Mesothelial cell of epicardium (in vitro differentiated cells): ENCODE measurements around the gene SEMA7A. TPM values are rescaled to one million over a fixed set of nuclear protein-coding genes. Genes with fewer than 3 reads are reported as not detected.
A peak's percentile ranks its signal among the peaks of the same experiment; 100 is the strongest.

Experiments
- DNase-seq, 2 experiments: peaks; one replicate each; pipeline ENCODE4 v3.0.0; 2021; ENCODE audit warnings: low spot score in 2 of 2; ENCODE audit not compliant: unreplicated experiment in 2 of 2
- H3K27ac Mint-ChIP-seq: 2 replicates; pipeline ENCODE4 v1.8.0; 2021; ENCODE audit warnings: mixed read lengths
- H3K27me3 Mint-ChIP-seq: 2 replicates; pipeline ENCODE4 v1.8.0; 2021; ENCODE audit warnings: low read depth, mixed read lengths
- H3K36me3 Mint-ChIP-seq: 2 replicates; pipeline ENCODE4 v1.8.0; 2021; ENCODE audit warnings: mixed read lengths
- H3K4me1 Mint-ChIP-seq: 2 replicates; pipeline ENCODE4 v1.8.0; 2021; ENCODE audit warnings: mixed read lengths
- H3K4me3 Mint-ChIP-seq: 2 replicates; pipeline ENCODE4 v1.8.0; 2021; ENCODE audit warnings: mild to moderate bottlenecking, moderate library complexity, mixed read lengths
- H3K9me3 Mint-ChIP-seq: 2 replicates; pipeline ENCODE4 v1.8.0; 2021; ENCODE audit warnings: mixed read lengths
- CTCF ChIP-seq: fragments of 200-600 bp; sonication (generic); IDR thresholded peaks from one replicate; pipeline ENCODE4 v1.5.0; 2021; ENCODE audit warnings: antibody characterized with exemption; ENCODE audit not compliant: unreplicated experiment
- total RNA-seq: library from RNA; stranded (reverse); gene quantifications from 3 replicates; pipeline ENCODE4 v1.2.1, GENCODE V29; 2021

SEMA7A gene
- total RNA-seq, 1 donor from 2014 or later: 5.0 TPM

- Mint-ChIP-seq H3K4me3 (no peak overlapping the region), H3K4me1 (peaks cover 13% of the 10 kb centered on the region), H3K9me3 (no peaks in the 10 kb centered on the region), H3K36me3 (peaks cover 36% of the 10 kb centered on the region), H3K27ac (no peak overlapping the region), H3K27me3 (no peaks in the 10 kb centered on the region)
- TF ChIP-seq CTCF: no peak
- DNase-seq: no peak
Measured at GRCh38 chr15:74445816-74446763, 12.3 kb upstream of the SEMA7A start.

- H3K4me1 Mint-ChIP-seq: peaks cover 13% of the 10 kb centered on the region
- H3K27ac Mint-ChIP-seq: no peak overlapping the region
- peaks cover 31% of the 10 kb centered on the region for H3K36me3 Mint-ChIP-seq
- H3K4me3 Mint-ChIP-seq: no peak overlapping the region
- no peaks in the 10 kb centered on the region for H3K9me3 Mint-ChIP-seq
- TF ChIP-seq CTCF: no peak
- DNase-seq: no peak
- no peaks in the 10 kb centered on the region for H3K27me3 Mint-ChIP-seq
Measured at GRCh38 chr15:74444106-74445062, 10.6 kb upstream of the SEMA7A start.

- no peak for DNase-seq
- peaks cover 23% of the 10 kb centered on the region for H3K36me3 Mint-ChIP-seq
- peak overlapping the region; percentile 35 for H3K27ac Mint-ChIP-seq
- H3K9me3 Mint-ChIP-seq: no peaks in the 10 kb centered on the region
- no peak for TF ChIP-seq CTCF
- no peak overlapping the region for H3K4me3 Mint-ChIP-seq
- H3K27me3 Mint-ChIP-seq: no peaks in the 10 kb centered on the region
- peaks cover 13% of the 10 kb centered on the region for H3K4me1 Mint-ChIP-seq
Measured at GRCh38 chr15:74443100-74443909, 9.5 kb upstream of the SEMA7A start.

- no peak for DNase-seq
- H3K27ac Mint-ChIP-seq: no peak overlapping the region
- no peak overlapping the region for H3K4me3 Mint-ChIP-seq
- peaks cover 13% of the 10 kb centered on the region for H3K4me1 Mint-ChIP-seq
- TF ChIP-seq CTCF: no peak
- H3K36me3 Mint-ChIP-seq: peaks cover 16% of the 10 kb centered on the region
- no peaks in the 10 kb centered on the region for H3K27me3 Mint-ChIP-seq
- H3K9me3 Mint-ChIP-seq: no peaks in the 10 kb centered on the region
Measured at GRCh38 chr15:74442604-74443003, 8.8 kb upstream of the SEMA7A start.

DNA sequence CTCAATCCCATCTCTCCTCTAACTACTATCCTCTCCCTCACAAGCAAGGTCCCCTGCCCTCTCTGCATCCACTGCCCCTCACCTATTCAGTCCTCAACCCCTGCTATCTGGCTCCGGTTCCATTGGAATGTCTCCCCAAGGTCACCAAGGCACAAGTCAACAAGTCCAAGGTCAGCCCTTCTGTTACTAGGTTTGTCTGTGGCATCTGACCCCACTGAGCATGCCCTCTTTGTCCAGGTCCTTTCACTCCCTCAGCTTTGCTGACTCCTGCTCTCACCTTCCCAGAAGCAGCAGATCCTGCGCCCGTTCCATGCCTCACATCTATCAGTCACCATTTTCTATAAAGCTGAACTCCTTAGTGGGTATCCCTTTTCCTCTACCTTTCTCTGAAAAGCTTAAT is 8.3 kb upstream of the SEMA7A start:
- Mint-ChIP-seq H3K36me3 (peaks cover 14% of the 10 kb centered on the region), H3K27me3 (no peaks in the 10 kb centered on the region), H3K4me1 (peaks cover 13% of the 10 kb centered on the region), H3K27ac (no peak overlapping the region), H3K4me3 (no peak overlapping the region), H3K9me3 (no peaks in the 10 kb centered on the region)
- no peak for TF ChIP-seq CTCF
- no peak for DNase-seq
